GM12865 (cell line): ENCODE measurements around the gene ABHD12.

Experiments used
- DNase-seq: peaks from one replicate; pipeline ENCODE4 v3.0.0; 2010; ENCODE audit warnings: low read depth
- H3K4me3 ChIP-seq: 2 replicates; pipeline ENCODE4 v1.5.1; 2011; ENCODE audit warnings: mild to moderate bottlenecking, low read depth, low read length, control low read depth
- CTCF ChIP-seq: IDR thresholded peaks from 2 replicates; pipeline ENCODE4 v1.5.1; 2011; ENCODE audit warnings: low read length, control low read depth, low read depth, inconsistent platforms; ENCODE audit not compliant: insufficient read depth; ENCODE audit errors: missing control alignments

ABHD12 gene

GRCh38 chr20:25253606-25254275 is 136.9 kb downstream of the ABHD12 start:
- no peak for TF ChIP-seq CTCF
- H3K4me3 ChIP-seq, result no peak overlapping the region
- DNase-seq, result no peak

- no peak for DNase-seq
- H3K4me3 ChIP-seq, result no peak overlapping the region
- no peak for TF ChIP-seq CTCF
Observed at GRCh38 chr20:25252686-25253421, 137.8 kb downstream of the ABHD12 start.

GRCh38 chr20:25252230-25252651 is 138.4 kb downstream of the ABHD12 start:
- no peak for DNase-seq
- TF ChIP-seq CTCF, result no peak
- no peak overlapping the region for H3K4me3 ChIP-seq

GRCh38 chr20:25251558-25251957 is 139.1 kb downstream of the ABHD12 start:
- no peak for DNase-seq
- no peak overlapping the region for H3K4me3 ChIP-seq
- no peak for TF ChIP-seq CTCF

GRCh38 chr20:25251019-25251418 is 139.6 kb downstream of the ABHD12 start:
- TF ChIP-seq CTCF, result no peak
- no peak overlapping the region for H3K4me3 ChIP-seq
- DNase-seq, result no peak

- no peak for DNase-seq
- H3K4me3 ChIP-seq, result no peak overlapping the region
- TF ChIP-seq CTCF, result no peak
Observed at GRCh38 chr20:25250508-25250907, 140.1 kb downstream of the ABHD12 start.
